ENCODE results near the gene LRR1.

DNA sequence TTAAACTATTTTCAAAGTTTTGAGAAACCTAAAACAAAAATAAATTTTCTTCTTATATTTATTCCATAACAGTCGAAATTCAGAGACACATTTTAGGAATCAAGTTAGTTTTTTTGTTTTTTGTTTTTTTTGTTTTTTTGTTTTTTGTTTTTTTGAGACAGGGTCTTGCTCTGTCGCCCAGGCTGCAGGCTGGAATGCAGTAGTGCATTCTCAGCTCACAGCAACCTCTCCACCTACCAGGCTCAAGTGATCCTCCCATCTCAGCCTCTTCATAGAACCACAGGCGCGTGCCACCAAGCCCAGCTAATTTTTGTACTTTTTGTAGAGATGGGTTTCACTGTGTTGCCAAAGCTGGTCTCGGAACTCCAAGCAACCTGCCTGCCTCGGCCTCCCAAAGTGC lies 54.8 kb downstream of the LRR1 start:
- TF ChIP-seq POLR2AphosphoS5 (IDR thresholded peaks at IDR 0.05; ENCODE audit: low read depth, low read length): no peak
- TF ChIP-seq, protein P1, sequence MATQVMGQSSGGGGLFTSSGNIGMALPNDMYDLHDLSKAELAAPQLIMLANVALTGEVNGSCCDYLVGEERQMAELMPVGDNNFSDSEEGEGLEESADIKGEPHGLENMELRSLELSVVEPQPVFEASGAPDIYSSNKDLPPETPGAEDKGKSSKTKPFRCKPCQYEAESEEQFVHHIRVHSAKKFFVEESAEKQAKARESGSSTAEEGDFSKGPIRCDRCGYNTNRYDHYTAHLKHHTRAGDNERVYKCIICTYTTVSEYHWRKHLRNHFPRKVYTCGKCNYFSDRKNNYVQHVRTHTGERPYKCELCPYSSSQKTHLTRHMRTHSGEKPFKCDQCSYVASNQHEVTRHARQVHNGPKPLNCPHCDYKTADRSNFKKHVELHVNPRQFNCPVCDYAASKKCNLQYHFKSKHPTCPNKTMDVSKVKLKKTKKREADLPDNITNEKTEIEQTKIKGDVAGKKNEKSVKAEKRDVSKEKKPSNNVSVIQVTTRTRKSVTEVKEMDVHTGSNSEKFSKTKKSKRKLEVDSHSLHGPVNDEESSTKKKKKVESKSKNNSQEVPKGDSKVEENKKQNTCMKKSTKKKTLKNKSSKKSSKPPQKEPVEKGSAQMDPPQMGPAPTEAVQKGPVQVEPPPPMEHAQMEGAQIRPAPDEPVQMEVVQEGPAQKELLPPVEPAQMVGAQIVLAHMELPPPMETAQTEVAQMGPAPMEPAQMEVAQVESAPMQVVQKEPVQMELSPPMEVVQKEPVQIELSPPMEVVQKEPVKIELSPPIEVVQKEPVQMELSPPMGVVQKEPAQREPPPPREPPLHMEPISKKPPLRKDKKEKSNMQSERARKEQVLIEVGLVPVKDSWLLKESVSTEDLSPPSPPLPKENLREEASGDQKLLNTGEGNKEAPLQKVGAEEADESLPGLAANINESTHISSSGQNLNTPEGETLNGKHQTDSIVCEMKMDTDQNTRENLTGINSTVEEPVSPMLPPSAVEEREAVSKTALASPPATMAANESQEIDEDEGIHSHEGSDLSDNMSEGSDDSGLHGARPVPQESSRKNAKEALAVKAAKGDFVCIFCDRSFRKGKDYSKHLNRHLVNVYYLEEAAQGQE (IDR thresholded peaks at IDR 0.05; ENCODE audit: insufficient read depth in 1 of 2, low read depth in 2 of 2, low read length in 2 of 2): no peak
- TF ChIP-seq TAF1 (IDR thresholded peaks at IDR 0.05; ENCODE audit: borderline replicate concordance, insufficient read depth, low read length): no peak
- TF ChIP-seq SIN3A (IDR thresholded peaks at IDR 0.05; ENCODE audit: borderline replicate concordance, insufficient read depth, low read length): no peak
